Measurements from ENCODE around the gene POTEF. TPM values are rescaled to one million over a fixed set of nuclear protein-coding genes. Genes with fewer than 3 reads are reported as not detected.
"Not testable (repeated sequence)": the region's sequence is repeated elsewhere in the genome, so short reads cannot be mapped to it uniquely, and the experiment has no call there.

Gene POTEF
- total and polyA plus RNA-seq, 3 donors from 2014 or later: 10.3 to 88.4 (median 56.9) TPM

- 88 to 91% methylated on average over 3 to 10 of the region's 22 CpGs for WGBS, 2 donors
- H3K4me3 ChIP-seq; H3K27ac ChIP-seq; intact Hi-C loops (cut with DNase I; ENCODE audit: low total_unique reads); H3K4me1 ChIP-seq; DNase-seq; H3K27me3 ChIP-seq; H3K36me3 ChIP-seq (ENCODE audit: low read depth, missing control alignments); H3K9me3 ChIP-seq: not testable (repeated sequence)
Measured at GRCh38 chr2:130141645-130142370, 12.8 kb upstream of the POTEF start.

DNA sequence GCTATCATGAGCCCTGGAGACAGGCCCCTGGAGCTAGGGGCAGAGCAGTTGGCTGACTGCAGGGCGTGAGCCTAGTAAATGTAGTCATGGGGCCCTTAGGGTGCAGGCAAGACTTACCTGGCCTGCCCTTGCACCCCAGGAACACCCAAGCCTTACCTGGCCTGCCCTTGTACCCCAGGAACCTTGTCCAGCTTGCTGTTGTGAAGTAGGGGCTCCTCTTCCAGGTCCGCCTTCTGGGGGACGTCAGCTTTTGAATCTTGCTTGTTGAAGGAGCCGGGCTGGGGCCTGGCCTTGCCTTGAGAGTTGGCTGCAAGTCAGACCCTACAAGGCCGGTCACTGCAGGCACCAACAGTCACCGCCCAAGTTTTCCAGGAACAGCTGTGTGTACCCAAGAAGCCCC, 12.0 kb upstream of the POTEF start:
- H3K4me1 ChIP-seq, DNase-seq: not testable (repeated sequence)
- 92 to 100% methylated on average over 1 to 2 of the region's 6 CpGs for WGBS, 2 donors

GRCh38 chr2:130140516-130140915, 11.5 kb upstream of the POTEF start:
- H3K27me3 ChIP-seq; H3K4me3 ChIP-seq; H3K36me3 ChIP-seq (ENCODE audit: low read depth, missing control alignments); intact Hi-C loops (cut with DNase I; ENCODE audit: low total_unique reads); H3K9me3 ChIP-seq; H3K27ac ChIP-seq; H3K4me1 ChIP-seq; DNase-seq: not testable (repeated sequence)
- WGBS, 2 donors: no CpG with 5 or more reads among the region's 7 CpGs

More for the DNA sequence above, 12.0 kb upstream of the POTEF start:
- H3K4me3 ChIP-seq; H3K36me3 ChIP-seq (ENCODE audit: low read depth, missing control alignments); H3K27ac ChIP-seq; H3K27me3 ChIP-seq; H3K9me3 ChIP-seq; intact Hi-C loops (cut with DNase I; ENCODE audit: low total_unique reads): not testable (repeated sequence)

DNA sequence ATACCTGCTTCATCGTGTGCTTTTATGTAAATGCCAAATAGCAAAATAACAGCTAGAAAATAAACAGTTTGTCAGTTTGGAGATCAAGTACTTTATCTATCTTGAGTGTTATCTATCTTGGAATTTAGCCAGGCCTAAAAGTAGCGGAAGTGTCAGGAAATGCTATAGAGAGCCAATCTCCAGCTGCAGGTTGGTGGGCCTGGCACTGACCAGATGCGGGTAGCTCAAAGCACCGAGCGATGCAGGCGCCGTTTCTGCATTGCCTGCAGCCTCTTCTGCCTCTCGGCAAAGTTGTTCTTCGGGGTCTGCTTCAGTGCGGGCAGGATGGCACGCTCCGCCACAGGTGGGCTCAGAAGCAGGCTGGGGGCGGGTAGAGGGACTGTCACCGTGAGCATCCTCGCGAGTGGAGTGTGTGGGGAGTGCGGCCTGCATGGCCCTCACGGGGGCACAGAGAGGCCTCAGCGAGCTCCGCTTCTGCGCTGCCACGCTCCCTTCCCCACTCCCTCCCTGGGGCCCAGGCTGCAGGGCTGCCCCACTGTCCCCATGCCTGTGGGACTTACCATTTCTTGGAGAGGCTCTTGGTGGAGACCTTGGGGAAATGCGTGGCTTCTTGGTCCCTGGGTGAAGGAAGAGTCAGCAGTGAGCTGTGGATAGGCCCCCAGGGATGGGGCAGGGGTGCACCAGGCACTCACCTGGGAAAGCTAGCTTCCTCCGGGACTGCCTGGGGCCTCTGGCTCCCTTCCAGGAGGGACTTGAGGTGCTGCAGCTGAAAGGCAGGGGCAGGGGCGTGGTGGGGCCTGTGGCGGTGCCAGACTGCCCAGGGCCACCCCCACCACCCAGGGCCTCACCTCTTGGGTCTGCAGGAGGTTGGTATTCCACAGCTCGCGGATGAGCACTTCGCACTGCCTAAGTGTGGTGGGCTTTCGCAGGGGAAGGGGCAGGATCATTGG, 10.6 kb upstream of the POTEF start:
- H3K4me3 ChIP-seq; H3K9me3 ChIP-seq; intact Hi-C loops (cut with DNase I; ENCODE audit: low total_unique reads); H3K4me1 ChIP-seq; H3K36me3 ChIP-seq (ENCODE audit: low read depth, missing control alignments); H3K27ac ChIP-seq; DNase-seq; H3K27me3 ChIP-seq: not testable (repeated sequence)
- 88 to 91% methylated on average over 21 to 27 of the region's 30 CpGs for WGBS, 2 donors

- intact Hi-C loops (cut with DNase I; ENCODE audit: low total_unique reads); H3K36me3 ChIP-seq (ENCODE audit: low read depth, missing control alignments); H3K4me1 ChIP-seq; H3K9me3 ChIP-seq; H3K4me3 ChIP-seq; DNase-seq; H3K27ac ChIP-seq; H3K27me3 ChIP-seq: not testable (repeated sequence)
- WGBS, 2 donors: 81 to 88% methylated on average over 8 to 14 of the region's 15 CpGs
Measured at GRCh38 chr2:130138841-130139251, 9.8 kb upstream of the POTEF start.

DNA sequence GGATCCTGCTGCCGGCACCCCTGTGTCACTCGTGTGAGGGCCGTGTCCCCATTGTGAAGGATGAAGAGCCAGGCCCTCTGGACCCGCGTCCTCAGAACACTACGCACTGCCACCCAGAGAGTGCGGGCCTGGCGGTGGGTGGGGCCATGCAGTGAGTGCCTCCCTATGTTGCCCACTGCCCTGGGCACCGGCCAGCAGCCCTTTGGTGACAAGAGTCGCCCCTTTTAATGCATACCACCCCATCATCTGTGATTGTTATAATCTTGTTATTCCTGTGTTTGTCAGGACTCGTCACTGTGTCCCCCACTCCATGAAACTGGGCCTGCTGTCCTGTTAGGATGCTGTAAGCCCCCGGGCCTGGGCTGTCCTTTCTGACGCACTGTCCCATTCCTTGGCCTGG, 9.3 kb upstream of the POTEF start:
- H3K4me3 ChIP-seq; H3K9me3 ChIP-seq; DNase-seq; H3K27me3 ChIP-seq; H3K4me1 ChIP-seq; H3K36me3 ChIP-seq (ENCODE audit: low read depth, missing control alignments); intact Hi-C loops (cut with DNase I; ENCODE audit: low total_unique reads); H3K27ac ChIP-seq: not testable (repeated sequence)
- WGBS, 2 donors: 90% methylated on average over 5 of the region's 13 CpGs; no CpG with 5 or more reads in 1 of the 2 donors

DNA sequence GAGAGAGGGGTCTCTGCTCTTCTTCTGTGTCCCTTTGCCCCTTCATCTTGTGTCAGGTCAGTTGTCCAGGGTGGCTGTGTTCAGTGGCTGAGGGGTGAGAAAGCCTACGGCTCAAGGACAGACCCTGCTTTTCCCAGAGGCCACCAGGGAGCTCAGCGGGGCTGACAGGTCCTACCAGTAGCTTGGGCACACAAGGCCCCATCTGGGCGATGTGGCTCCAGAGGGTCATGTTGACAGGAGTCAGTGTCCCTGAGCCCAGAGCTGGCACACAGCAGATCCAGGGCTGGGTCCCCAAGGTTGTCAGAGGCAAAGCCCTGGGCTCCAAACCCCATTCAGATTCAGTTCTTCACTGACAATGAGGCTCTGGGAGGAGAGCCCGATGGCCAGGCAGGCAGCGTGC, 8.1 kb upstream of the POTEF start:
- intact Hi-C loops (cut with DNase I; ENCODE audit: low total_unique reads); H3K27me3 ChIP-seq; DNase-seq; H3K9me3 ChIP-seq; H3K36me3 ChIP-seq (ENCODE audit: low read depth, missing control alignments); H3K4me1 ChIP-seq; H3K4me3 ChIP-seq; H3K27ac ChIP-seq: not testable (repeated sequence)
- 80% methylated on average over 5 of the region's 5 CpGs; no CpG with 5 or more reads in 1 of the 2 donors for WGBS, 2 donors

DNA sequence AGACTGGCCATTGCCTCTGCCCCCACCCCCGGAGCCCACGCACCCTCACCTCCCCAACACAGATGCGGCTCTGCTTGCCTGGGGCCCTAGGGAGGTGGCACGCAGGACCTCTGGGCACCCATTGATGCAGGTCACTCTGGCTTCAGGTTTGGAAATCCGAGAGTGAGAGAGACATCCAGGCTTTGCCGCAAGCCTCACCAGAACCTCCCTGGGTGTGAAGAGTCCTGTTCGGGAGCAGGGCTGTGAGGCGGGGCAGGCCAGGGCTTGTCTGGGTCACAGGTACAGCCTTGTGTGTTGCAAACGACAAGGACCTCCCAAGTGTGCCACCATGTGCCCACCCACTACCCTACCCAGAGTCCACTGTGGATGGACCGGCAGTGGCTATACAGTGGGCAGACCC, 7.5 kb upstream of the POTEF start:
- DNase-seq; intact Hi-C loops (cut with DNase I; ENCODE audit: low total_unique reads); H3K9me3 ChIP-seq; H3K27me3 ChIP-seq; H3K36me3 ChIP-seq (ENCODE audit: low read depth, missing control alignments); H3K4me1 ChIP-seq; H3K27ac ChIP-seq; H3K4me3 ChIP-seq: not testable (repeated sequence)
- 96% methylated on average over 9 of the region's 10 CpGs; no CpG with 5 or more reads in 1 of the 2 donors for WGBS, 2 donors
